Eye (tissue), 1 donor: ENCODE measurements around the gene REXO5.
"Not testable (repeated sequence)": the region's sequence is repeated elsewhere in the genome, so short reads cannot be mapped to it uniquely, and the experiment has no call there.

Experiments
- DNase-seq: peaks from one replicate; pipeline ENCODE4 v3.0.0-alpha.2; 2015

The REXO5 gene

DNA sequence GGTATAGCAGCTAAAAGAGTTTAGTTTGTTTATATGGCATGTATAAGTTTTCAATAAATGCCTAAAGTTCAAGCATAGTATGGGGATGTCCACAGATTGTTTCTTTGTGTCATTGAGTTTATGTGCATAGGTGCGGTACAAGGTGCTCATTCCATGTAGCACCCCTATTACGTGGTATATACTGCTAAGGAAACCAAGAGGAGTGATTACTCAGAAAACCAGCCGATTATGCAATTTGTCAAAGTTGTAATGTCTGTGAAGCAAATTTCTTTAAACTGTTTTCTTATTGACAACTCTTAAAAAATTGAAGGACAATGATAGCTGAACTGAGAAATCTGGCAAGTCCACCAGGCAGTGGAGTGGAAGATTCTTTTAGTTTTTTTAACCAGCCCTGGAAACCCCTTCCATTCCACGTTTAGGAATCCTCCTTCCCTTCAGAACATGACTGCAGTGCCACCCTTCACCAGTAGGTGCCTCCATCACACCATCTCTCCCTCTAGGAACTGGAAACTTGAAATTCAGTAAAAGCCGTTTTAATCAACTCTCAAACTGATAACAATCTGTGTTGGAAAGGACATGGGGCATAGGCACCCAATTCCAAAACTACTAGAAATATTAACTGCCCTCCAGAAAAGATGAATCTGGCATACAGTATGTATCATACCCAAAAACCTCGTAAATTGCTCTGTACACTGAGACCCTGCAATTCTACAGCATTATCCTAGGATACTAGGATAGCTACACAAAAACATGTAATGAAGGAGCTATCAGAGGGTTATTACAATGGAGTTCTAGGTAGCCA, 43.5 kb downstream of the REXO5 start:
- DNase-seq, result peak; percentile 90

DNA sequence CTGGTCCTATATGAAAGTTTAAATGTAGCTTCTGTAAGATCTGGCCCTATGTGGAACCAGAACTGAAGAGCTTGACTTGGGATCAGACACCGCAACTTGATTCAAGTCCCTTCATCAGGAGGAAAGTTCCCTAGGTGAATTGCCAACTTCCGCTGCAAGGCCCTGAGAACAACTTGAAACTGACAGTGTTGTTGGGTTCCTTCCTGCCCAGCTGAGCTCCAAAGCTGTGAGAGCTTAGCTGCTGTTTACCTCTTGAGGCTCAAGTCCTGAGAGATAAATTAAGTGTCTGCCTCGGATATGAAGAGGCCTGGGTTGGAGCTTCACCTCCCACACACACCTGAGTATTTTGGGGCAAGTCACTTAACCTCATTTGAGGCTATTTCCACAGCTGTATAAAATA, 44.7 kb downstream of the REXO5 start:
- no peak for DNase-seq

DNA sequence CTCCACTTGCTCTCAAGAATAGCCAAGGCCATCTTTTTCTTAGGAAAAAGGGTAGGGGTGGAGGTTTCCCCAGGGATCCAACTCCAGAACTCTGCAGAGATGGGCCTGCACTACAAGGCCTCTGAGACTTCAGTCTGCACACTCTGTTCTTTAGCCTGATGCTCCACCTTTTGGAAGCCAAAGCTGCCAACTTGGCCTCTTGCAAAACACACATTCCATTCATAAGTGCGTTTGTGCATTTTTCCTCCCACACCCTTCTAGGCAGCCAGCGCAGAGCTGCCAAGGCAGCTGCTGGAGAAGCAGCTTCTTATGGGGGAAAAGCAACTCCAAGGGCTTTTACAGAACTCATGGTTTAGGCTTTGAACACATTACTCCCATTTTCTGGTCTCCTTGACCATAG, 45.3 kb downstream of the REXO5 start:
- DNase-seq, result no peak

- no peak for DNase-seq
These were observed 46.8 kb downstream of the REXO5 start for GRCh38 chr16:20853143-20853542.

- no peak for DNase-seq
These were observed 47.8 kb downstream of the REXO5 start for GRCh38 chr16:20853981-20854620.

GRCh38 chr16:20854963-20855362, 48.6 kb downstream of the REXO5 start:
- DNase-seq, result no peak

DNA sequence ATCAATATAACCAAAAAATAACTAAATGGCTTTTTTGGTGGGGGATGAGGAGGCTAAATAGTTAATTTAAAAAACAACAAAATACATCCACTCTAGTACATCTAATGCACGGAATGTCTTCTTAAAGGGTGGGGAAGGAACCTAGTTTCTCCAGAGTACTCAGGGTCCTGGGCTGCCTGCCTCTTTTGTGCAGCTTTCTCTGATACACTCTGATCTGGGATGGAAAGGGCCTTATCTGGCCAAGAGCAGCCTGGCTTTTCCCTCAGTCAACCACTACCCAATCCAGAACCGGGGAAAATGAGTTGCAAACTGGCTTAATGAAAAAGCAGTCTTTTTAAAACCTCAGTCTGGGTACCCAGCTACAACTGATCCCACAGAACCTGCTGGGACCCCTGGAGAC, 51.0 kb downstream of the REXO5 start:
- DNase-seq, result no peak

GRCh38 chr16:20859229-20859628, 52.9 kb downstream of the REXO5 start:
- DNase-seq, result no peak

GRCh38 chr16:20859699-20860098, 53.4 kb downstream of the REXO5 start:
- no peak for DNase-seq

- DNase-seq, result no peak
These were observed 54.0 kb downstream of the REXO5 start for GRCh38 chr16:20860361-20860760.

- DNase-seq, result not testable (repeated sequence)
These were observed 54.7 kb downstream of the REXO5 start for GRCh38 chr16:20860995-20861394.

GRCh38 chr16:20862162-20862960, 56.0 kb downstream of the REXO5 start:
- DNase-seq, result no peak

- not testable (repeated sequence) for DNase-seq
These were observed 58.0 kb downstream of the REXO5 start for GRCh38 chr16:20864376-20864775.

GRCh38 chr16:20865420-20866131, 59.2 kb downstream of the REXO5 start:
- DNase-seq, result no peak

DNA sequence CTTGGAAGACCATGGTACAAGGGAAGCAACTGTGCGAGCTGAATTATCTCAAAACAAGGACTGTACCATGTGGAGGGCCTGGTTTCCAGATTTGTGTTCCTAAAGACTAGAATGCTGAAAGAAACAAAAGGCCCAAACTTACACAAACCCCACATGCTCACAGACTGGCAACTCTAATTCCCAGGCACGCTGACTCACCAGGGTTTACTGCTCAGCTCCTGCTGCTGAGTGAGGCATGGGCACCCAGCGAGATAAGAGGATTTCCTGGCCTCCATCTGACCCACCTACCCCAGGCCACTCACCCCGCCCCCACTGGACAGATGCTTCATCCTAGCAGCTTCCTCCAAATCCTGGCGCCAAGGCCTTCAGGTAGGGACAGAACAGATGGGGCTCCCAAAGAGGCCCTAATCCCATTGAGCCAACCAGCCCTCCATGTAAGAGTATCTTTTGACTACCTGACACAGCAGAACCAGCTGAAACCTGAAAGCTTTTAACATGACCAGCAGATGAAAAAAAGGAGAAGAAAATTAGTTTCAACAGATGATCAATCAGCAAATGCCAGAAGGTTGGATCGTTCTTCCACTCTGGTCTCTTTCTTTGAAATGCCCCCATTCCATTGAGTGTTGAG, 59.9 kb downstream of the REXO5 start:
- DNase-seq, result peak; percentile 40

- DNase-seq, result no peak
These were observed 60.5 kb downstream of the REXO5 start for GRCh38 chr16:20866801-20867200.

- DNase-seq, result no peak
These were observed 61.3 kb downstream of the REXO5 start for GRCh38 chr16:20867585-20867984.

GRCh38 chr16:20868890-20869289, 62.6 kb downstream of the REXO5 start:
- DNase-seq, result no peak

- DNase-seq, result no peak
These were observed 63.9 kb downstream of the REXO5 start for GRCh38 chr16:20870122-20870820.

DNA sequence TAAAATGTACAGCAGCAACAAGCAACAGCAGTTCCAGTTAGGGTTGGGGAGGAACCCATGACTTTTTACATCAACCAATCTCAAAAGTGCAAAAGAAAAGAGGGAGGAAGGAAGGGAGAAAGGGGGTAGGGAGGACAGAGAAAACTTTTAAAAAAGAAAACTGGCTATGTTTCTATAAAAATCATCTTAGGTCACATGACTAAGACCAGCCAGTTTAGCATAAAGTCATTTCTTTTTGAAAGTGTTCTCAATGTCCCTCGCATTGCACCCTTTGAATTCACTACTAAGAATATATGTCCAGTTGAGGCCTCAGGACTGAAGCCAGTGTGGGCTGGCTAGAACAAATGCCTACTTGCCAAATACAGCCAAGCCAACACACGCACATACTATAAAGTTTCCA, 64.9 kb downstream of the REXO5 start:
- DNase-seq, result no peak

DNA sequence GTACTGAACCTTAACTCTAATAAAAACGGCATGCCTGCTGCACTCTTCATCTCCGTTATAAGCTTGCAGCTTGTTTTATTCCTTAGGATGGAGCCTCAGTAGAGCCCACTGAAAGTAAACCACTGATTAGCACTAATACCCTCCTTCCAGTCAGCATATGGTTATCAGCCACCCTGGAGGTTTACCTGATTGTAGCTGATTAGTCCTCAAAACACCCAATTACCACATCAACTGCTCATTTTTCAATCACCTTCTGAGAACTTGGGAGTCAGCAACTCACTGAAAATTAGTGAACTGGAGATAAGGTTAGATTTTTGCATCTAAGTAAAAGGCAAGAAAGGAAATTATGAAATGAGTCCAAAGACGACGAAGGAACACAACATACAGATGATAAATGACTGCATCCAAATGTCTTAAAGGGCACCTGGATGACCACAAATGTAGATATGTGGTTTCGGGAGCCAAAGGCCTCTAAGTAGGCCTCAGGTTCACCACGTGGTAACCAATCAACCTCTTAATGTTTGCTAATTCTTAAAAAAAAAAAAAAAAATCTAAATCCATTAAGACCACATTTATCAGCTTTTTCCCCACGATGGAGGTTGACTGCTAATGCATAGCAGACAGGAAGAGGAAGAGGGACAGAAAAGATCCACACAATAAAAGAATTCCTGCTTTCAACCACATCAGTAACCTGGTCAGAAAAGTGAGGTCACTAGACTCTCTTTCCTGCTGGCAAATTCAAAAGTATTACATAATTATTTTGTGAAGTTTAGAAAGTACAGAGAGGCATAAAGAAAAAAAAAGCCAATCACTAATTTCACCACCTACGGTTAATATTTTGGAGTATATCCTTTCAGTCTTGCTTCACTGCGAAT, 65.9 kb downstream of the REXO5 start:
- DNase-seq, result no peak
